ENCODE results near the gene IFNB1.
A peak's percentile ranks its signal among the peaks of the same experiment; 100 is the strongest.

The IFNB1 gene

DNA sequence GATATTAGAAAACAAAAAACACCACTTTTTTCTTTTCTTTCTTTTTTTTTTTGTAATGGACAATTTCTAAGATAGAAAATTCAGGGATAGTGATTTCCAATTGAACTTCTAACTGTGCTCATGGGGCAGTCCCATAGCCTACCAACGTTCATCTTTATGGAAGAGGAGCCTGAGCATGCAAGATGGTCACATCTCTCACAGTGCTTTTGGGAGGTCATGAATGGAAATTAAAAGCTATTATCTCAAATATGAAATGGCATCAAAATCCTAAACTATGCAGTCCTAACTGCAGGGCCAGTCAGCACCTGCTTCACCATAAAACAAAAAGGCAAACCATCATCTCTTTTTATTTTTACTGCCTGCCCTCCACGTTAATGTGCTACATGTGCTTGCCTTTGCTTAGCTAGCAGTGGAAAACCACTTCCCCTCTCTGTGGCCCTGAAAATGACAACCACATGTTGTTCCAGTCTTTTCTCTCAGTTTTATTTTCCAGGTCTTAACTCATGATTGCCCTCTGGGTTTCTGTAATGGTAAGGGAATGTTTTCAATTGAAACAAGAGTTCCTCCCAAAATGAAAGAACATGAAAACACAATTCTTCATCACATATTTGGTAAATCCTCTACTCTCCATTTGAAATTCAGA lies 16.7 kb downstream of the IFNB1 start:
- no peak for DNase-seq

DNA sequence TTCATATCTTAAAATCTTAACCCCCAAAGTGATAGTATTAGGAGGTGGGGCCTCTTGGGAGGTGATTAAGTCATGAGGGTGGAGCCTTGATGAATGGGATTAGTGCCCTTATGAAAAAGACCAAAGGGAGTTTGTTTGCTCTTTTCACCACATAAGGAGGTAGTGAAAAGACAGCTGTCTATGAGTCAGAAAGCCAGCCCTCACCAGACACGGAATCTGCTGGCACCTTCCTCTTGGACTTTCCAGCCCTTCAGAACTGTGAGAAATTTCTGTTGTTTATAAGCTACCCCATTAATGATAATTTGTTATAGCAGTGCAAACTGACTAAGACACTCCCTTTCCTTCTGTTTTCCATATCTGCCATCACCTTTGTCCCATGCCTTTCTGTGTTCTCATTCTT lies 20.8 kb downstream of the IFNB1 start:
- DNase-seq, result no peak

DNA sequence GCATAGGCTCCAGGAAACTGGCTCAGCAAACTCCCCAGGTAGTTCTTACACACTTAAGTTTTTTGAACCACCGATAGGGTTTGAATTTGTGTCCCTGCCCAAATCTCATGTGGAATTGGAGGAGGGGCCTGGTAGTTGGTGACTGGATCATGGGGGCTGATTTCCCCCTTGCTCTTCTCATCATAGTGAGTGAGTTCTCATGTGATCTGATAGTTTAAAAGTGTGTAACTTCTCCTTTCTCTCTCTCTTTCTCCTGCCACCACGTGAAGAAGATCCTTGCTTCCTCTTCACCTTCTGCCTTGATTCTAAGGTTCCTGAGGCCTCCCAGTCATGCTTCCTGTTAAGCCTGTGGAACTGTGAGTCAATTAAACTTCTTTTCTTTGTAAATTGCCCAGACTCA lies 23.9 kb downstream of the IFNB1 start:
- no peak for DNase-seq

DNA sequence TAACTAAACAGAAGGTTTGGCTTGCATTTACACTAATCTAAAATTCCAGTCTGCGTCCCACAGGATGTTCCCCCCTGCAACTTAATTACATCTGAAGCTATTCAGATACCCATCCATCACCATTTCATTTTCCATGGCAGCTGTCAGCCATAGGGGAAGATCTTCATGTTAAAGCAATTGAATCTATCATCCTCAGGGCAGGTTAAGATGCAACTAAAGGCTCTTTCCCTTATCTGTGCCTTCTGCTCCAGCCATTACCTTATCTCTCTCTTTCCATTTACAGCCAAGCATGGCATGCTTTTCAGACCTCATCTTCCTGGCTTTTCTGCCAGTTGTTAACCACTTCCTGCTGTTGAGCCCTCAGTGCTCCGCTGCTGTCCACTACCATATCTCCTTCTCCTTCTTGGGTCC lies 30.5 kb downstream of the IFNB1 start:
- no peak for DNase-seq

DNA sequence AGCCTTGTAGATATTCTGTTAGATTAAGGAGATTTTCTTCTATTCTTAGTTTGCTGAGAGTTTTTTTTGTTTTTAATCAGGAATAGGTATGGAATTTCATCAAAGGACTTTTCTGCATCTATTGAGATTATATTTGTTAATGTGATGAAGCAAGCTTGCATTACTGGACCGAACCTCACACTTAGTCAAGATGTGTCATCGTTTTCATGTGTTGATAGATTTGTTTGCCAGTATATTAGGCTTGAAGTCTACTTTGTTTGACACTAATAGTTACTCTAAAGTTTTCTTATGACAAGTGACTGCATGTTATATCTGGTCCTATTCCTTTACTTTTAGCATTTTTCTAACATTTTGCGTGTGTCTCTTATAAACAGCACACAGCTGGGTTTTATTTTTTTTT lies 33.9 kb downstream of the IFNB1 start:
- no peak for DNase-seq

DNA sequence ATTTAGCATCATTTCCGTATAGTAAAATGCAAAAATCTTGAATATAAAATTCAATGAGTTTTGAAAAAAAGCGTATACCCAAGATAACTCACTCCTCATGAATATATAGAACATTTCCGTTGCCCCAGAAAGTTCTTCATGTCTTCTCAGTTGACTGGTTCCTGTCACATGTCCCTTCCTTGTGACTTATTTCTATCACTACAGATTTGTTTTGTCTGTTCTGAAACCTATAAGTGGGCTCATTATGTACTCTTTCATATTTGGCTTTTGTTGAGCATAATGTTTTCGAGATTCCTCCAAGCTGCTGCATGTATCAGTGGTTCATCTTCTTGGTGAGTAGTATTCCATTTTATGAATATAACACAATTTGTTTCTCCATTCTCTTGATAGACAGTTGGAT lies 35.3 kb downstream of the IFNB1 start:
- DNase-seq, result no peak

DNA sequence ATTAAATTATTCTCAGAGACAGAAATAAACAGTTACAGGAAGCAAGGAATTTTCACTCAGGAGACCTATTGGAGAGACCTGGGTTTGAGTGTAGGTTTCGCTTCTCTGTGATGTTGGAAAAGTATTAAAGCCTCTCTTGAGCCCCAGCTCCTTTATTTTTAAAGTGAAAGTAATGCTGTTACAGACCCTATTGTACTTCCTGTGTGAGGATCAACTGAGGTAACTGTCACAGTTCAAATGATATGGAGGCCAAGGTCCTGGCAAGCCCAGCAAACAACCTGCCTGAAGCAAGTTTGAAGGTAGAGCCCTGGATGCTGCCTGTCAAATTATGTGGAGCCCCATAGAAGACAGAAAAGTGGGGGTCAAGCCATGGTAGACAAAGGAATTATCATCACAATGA lies 38.4 kb downstream of the IFNB1 start:
- DNase-seq, result no peak

DNA sequence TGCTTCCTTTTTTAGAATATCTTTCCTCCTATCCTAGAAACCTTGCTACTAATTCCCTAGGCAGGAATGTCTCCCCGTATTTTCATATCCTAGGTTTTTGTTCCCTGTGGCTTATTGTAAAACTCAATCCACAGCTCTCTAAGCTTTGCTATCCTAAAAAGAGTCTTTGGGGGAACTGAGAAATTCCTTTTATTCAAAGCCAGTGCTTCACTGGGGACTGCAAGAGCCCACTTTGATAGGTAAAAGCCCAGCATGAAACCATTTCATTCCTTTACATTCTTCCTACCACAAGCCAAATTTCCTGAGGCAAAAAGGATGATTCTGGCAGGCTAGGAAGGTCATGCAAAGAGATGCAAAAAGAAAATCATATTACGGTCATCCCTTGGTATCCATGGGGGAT lies 40.5 kb downstream of the IFNB1 start:
- no peak for DNase-seq

DNA sequence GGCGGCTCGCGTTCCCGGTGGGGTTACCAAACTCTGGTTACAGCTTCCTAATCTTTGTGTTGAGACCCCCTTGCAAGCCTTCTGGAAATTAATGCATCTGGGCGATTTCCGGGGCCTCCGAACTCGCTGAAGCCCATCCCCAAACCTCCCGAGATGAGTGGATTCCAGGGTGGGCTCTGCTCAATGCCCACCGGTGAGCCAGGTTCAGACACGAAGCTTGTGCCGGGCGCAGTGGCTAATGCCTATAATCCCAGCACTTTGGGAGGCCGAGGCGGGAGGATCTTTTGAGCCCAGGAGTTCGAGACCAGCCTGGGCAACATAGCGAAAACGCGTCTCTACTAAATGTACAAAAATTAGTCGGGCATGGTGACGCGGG lies 45.9 kb downstream of the IFNB1 start:
- DNase-seq, result no peak

DNA sequence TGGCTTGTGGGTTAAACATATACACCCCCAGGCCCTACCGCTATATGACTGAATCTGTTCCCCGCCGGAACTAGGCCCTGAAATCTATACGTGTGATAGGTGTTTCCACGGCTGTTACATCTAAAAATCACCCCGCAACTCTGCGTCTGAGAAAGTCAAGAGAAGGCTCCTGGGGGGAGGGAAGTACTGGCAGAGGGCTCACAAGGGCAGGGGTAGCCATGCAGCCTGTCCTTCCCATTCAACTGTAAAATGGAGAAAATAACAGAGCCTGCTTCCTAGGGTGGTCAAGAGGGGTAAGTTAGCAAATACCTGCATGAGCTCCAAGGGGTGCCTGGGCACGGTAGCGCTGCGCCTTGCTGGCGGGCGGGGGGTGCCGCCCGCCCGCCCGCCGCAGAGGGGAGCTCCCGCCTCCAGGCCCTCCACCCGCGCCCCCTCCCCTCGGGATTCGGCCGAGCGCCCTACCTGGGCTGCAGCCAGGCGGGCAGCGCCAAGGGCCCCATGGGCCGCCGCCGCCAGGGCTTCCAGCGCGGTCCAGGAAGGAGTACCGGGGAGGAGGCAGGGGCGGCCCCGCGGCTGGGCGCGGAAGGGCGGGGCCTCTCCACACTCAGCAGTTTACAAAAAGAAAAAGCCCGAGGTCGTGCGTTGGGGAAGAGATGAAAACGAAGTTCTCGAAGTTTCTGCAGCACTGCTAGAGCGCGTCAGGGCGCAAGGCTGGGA lies 46.5 kb downstream of the IFNB1 start, which contains the start of gene HACD4:
TSS of gene HACD4 (minus strand) at position 550 of the 717 bp plus-strand sequence. CDS start at position 500, 50 bp downstream.
- DNase-seq, result peak; percentile 62

DNA sequence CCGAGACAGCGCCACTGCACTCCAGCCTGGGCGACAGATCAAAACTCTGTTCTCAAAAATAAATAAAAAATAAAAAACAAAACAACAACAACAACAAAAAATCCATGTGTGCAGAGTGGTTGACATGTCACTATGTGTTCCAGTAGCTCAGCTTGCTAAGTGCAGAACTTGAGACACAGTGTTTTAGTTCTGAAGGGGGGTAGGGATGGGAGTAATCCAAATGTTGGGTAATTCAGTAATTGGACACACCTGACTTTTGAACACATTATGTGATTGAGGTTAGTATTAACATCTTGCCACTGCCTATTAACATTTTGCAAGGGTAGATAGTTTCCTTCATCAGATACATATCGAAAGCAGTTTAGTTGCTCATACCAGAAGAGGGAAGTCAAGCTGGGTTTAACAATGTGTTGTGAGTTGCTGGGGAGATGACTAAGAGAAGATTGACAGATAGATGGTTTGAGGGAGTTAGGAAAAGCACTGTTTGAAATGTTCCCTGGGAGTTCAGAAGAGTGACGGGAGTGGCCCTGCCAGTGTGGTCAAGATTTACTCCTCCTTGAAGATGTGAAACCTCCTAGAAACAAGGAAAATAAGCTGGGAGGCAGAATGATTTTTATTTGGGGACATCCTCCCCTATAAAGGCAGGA lies 47.2 kb downstream of the IFNB1 start:
- DNase-seq, result no peak

DNA sequence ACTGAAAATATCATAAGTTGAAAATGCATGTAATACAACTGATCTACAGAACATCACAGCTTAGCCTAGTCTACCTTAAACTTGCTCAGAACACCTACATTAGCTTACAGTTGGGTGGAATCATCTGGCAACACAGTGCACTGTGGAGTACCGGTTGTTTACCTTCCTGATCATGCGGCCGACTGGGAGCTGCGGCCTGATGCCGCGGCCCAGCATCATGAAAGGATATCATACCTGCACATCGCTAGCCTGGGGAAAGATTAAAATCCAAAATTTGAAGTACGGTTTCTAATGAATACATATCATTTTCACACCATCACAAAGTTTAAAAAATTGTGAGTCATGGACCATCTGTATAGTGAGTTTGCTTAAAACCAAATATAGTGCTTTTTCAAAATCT lies 48.1 kb downstream of the IFNB1 start:
- DNase-seq, result no peak

DNA sequence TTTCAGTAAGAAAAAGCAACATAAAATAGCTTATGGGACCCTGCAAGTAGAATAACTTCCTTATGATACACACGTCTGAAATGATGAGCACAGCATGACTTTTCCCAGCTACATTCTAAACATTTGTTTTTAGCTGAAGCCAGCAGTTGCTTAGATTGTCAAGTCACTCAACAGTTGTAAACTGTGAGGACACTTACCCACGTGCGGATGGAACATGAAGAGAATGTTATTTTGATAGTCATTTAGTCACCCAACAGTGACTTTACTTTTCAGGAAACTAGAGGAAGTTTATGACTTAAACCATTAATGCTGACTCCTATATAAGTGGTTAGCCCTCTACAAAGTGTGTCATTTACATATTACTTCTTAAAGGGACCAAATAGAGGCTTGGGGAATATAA lies 49.3 kb downstream of the IFNB1 start:
- no peak for DNase-seq

DNA sequence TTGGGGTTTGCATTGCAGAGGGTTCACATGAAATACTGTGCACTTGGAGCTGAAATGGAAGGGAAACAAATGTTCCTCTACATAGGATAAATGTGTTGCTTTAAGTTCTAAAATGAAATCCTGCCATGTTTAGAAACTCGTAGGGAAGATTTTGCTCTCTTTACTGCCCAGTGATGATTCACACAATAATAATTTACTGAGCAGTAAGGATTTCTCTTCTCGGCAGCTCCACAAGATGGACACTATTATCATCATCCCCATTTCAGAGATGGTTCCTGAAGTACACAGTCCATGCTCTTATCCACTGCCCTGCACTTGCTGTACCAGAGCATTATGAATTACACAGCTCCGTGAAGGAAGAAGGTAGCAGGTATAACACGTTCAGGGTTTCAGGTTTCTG lies 50.4 kb downstream of the IFNB1 start:
- no peak for DNase-seq
